Keratinocyte (primary cell): ENCODE results near the gene TOMM22. TPM values are rescaled to one million over a fixed set of nuclear protein-coding genes. Genes with fewer than 3 reads are reported as not detected.
"Not testable (repeated sequence)": the region's sequence is repeated elsewhere in the genome, so short reads cannot be mapped to it uniquely, and the experiment has no call there.

Experiments used
- DNase-seq: peaks from one replicate; pipeline ENCODE4 v3.0.0-alpha.2; 2011; ENCODE audit warnings: low read depth, missing footprints, low spot score
- FAIRE-seq: peaks from 2 replicates; lab custom pipeline; 2011; peaks lifted over from hg19 to GRCh38; lab: Jason Lieb, UNC
- H2AFZ ChIP-seq: 2 replicates; pipeline ENCODE4 v1.6.0; 2012; ENCODE audit warnings: low read length, control low read depth, inconsistent platforms; ENCODE audit not compliant: control insufficient read depth
- H3K27ac ChIP-seq: 2 replicates; pipeline ENCODE4 v1.5.1; 2011; ENCODE audit warnings: low read length; ENCODE audit not compliant: control insufficient read depth, insufficient read depth
- H3K27me3 ChIP-seq: 3 replicates; pipeline ENCODE4 v1.6.0; 2011; ENCODE audit warnings: low read length; ENCODE audit not compliant: control insufficient read depth, insufficient read depth; ENCODE audit errors: extremely low read depth
- H3K36me3 ChIP-seq, 2 experiments: 2 replicates in 1 of 2; 3 replicates in 1 of 2; pipeline ENCODE4 v1.5.1; 2011; ENCODE audit warnings: low read length in 2 of 2, mild to moderate bottlenecking in 1 of 2; ENCODE audit not compliant: control insufficient read depth in 2 of 2, insufficient read depth in 2 of 2; ENCODE audit errors: extremely low read depth in 1 of 2
- H3K4me1 ChIP-seq: 3 replicates; pipeline ENCODE4 v1.5.1; 2011; ENCODE audit warnings: low read length; ENCODE audit not compliant: control insufficient read depth, insufficient read depth; ENCODE audit errors: extremely low read depth
- H3K4me2 ChIP-seq: 3 replicates; pipeline ENCODE4 v1.6.0; 2011; ENCODE audit warnings: low read depth, low read length; ENCODE audit not compliant: control insufficient read depth, insufficient read depth; ENCODE audit errors: extremely low read depth
- H3K4me3 ChIP-seq, 3 experiments: fragments of 200-600 bp in 1 of 3; sonication (generic) in 1 of 3; 2 replicates in 2 of 3; 3 replicates in 1 of 3; pipeline ENCODE4 v1.5.1; 2011 to 2016; ENCODE audit warnings: low read length in 3 of 3, mild to moderate bottlenecking in 3 of 3, control low read depth in 2 of 3, inconsistent platforms in 1 of 3, low read depth in 1 of 3, mixed read lengths in 1 of 3, mixed run types in 1 of 3, moderate library complexity in 1 of 3; ENCODE audit not compliant: control insufficient read depth in 2 of 3, insufficient read depth in 2 of 3; ENCODE audit errors: extremely low read depth in 1 of 3
- H3K79me2 ChIP-seq: 2 replicates; pipeline ENCODE4 v1.6.0; 2012; ENCODE audit warnings: low read length; ENCODE audit not compliant: control insufficient read depth, insufficient read depth
- H3K9ac ChIP-seq: 3 replicates; pipeline ENCODE4 v1.6.0; 2011; ENCODE audit warnings: low read length; ENCODE audit not compliant: control insufficient read depth, insufficient read depth; ENCODE audit errors: extremely low read depth
- H3K9me1 ChIP-seq: 3 replicates; pipeline ENCODE4 v1.6.0; 2011; ENCODE audit warnings: low read length; ENCODE audit not compliant: control insufficient read depth, insufficient read depth; ENCODE audit errors: extremely low read depth
- H3K9me3 ChIP-seq: 2 replicates; pipeline ENCODE4 v1.5.1; 2012; ENCODE audit warnings: low read depth, low read length; ENCODE audit not compliant: control insufficient read depth
- H4K20me1 ChIP-seq: 3 replicates; pipeline ENCODE4 v1.6.0; 2011; ENCODE audit warnings: low read length; ENCODE audit not compliant: control insufficient read depth, insufficient read depth; ENCODE audit errors: extremely low read depth
- CTCF ChIP-seq, 3 experiments: IDR thresholded peaks in 1 of 3; conservative IDR thresholded peaks in 1 of 3; optimal IDR thresholded peaks in 1 of 3; 2 replicates in 2 of 3; 3 replicates in 1 of 3; pipeline versions ENCODE3 to v1.5.1; 2011; ENCODE audit warnings: low read length in 3 of 3, mild to moderate bottlenecking in 3 of 3, moderate library complexity in 2 of 3, control low read depth in 1 of 3, inconsistent platforms in 1 of 3; ENCODE audit not compliant: insufficient read depth in 2 of 3; ENCODE audit errors: extremely low read depth in 1 of 3
- EZH2 ChIP-seq: IDR thresholded peaks from one replicate; pipeline ENCODE4 v1.6.1; 2012; ENCODE audit warnings: inconsistent platforms, mild to moderate bottlenecking, low read length, moderate library complexity
- dilution Hi-C: fragments of 300-500 bp; cut with MboI; formaldehyde crosslinking; loops from one replicate; pipeline ENCODE4 v1.7.0; 2020; ENCODE audit warnings: low sequenced_read_pairs; ENCODE audit not compliant: extremely low pct_ligation_motif_present
- polyA plus RNA-seq, 5 experiments: library from polyadenylated mRNA; depleted of rRNA in 3 of 5; stranded (reverse) in 3 of 5; stranded (forward) in 1 of 5; unstranded in 1 of 5; fragments of >200 nt; gene quantifications; 1 replicate in 1 of 5; 2 replicates in 3 of 5; 3 replicates in 1 of 5; pipeline versions ENCODE4 v1.2.1 to v1.2.3, GENCODE V29; 2011 to 2012; ENCODE audit warnings: missing spikeins in 2 of 5, low read depth in 1 of 5, low replicate concordance in 1 of 5

The TOMM22 gene
- polyA plus RNA-seq, 1 donor (not counting 4 experiments of a cell fraction or from before 2014, with no cell fraction given), result 81.8 TPM

- no peaks in the 10 kb centered on the region for H3K27me3 ChIP-seq
- DNase-seq (no peak), FAIRE-seq (no peak)
- H4K20me1 ChIP-seq, result no peaks in the 10 kb centered on the region
- no peaks in the 10 kb centered on the region for H3K9me3 ChIP-seq
- H3K9ac ChIP-seq, result no peak overlapping the region
- peaks cover 7% of the 10 kb centered on the region for H3K4me1 ChIP-seq
- H3K79me2 ChIP-seq, result no peaks in the 10 kb centered on the region
- dilution Hi-C loops, result no loop called here
- no peaks in the 10 kb centered on the region for H3K36me3 ChIP-seq
- no peak overlapping the region for H3K4me2 ChIP-seq
- TF ChIP-seq EZH2 (no peak), CTCF (optimal IDR thresholded peaks at IDR 0.05 in 1 of 3, IDR thresholded peaks at IDR 0.05 in 1 of 3, conservative IDR thresholded peaks at IDR 0.05 in 1 of 3; ENCODE audit: extremely low read depth in 1 of 3, insufficient read depth in 2 of 3, low read length in 3 of 3) (no peak)
- H2AFZ ChIP-seq, result no peak overlapping the region
- H3K9me1 ChIP-seq, result no peaks in the 10 kb centered on the region
- no peak overlapping the region for H3K27ac ChIP-seq
- H3K4me3 ChIP-seq, result no peak overlapping the region
Measured at GRCh38 chr22:38641476-38642040, 40.2 kb upstream of the TOMM22 start.

DNA sequence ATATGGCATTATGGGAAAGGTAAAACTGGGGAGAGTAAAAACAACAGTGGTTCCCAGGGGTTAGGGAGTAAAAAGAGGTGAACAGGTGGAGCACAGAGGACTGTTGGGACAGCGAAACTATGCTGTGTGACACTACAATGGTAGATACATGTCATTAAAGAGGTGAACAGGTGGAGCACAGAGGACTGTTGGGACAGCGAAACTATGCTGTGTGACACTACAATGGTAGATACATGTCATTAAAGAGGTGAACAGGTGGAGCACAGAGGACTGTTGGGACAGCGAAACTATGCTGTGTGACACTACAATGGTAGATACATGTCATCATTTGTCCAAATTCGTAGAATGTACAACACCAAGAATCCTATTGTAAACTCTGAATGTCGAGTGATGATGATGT lies 37.5 kb upstream of the TOMM22 start:
- H3K4me2 ChIP-seq, H3K9ac ChIP-seq, H3K79me2 ChIP-seq, DNase-seq, H2AFZ ChIP-seq, H3K36me3 ChIP-seq, H3K9me3 ChIP-seq, H3K27ac ChIP-seq, H3K4me1 ChIP-seq, H3K4me3 ChIP-seq, H4K20me1 ChIP-seq, H3K9me1 ChIP-seq, H3K27me3 ChIP-seq, dilution Hi-C loops: not testable (repeated sequence)
- FAIRE-seq, result peak; percentile 82

- H3K27me3 ChIP-seq, result no peaks in the 10 kb centered on the region
- no peak for DNase-seq
Measured at GRCh38 chr22:38645430-38645829, 36.3 kb upstream of the TOMM22 start.

More at GRCh38 chr22:38645430-38645829, 36.3 kb upstream of the TOMM22 start:
- Histone ChIP-seq H4K20me1 (no peaks in the 10 kb centered on the region), H3K4me2 (peak overlapping the region; percentile 57), H3K79me2 (no peaks in the 10 kb centered on the region), H3K27ac (no peak overlapping the region), H2AFZ (peak overlapping the region; percentile 49), H3K36me3 (no peaks in the 10 kb centered on the region), H3K9me1 (no peaks in the 10 kb centered on the region), H3K9ac (no peak overlapping the region), H3K4me1 (peaks cover 8% of the 10 kb centered on the region), H3K9me3 (no peaks in the 10 kb centered on the region), H3K4me3 (no peak overlapping the region)
- TF ChIP-seq EZH2, result no peak
- FAIRE-seq, result no peak
- dilution Hi-C loops, result no loop called here
